Pancreas (tissue), 10 donors: Measurements from ENCODE around the gene DTX3. TPM values are rescaled to one million over a fixed set of nuclear protein-coding genes. Genes with fewer than 3 reads are reported as not detected.
"Not testable (repeated sequence)": the region's sequence is repeated elsewhere in the genome, so short reads cannot be mapped to it uniquely, and the experiment has no call there.

ENCODE experiments used
- ATAC-seq, 4 donors: fragments of 200-7000 bp; cut with Tn5 transposase; one replicate each; pipeline versions ENCODE4 v1.8.0 to v1.9.1; 2020; ENCODE audit warnings: mild to moderate bottlenecking in 4 of 4, moderate library complexity in 4 of 4
- DNase-seq, 6 donors: peaks; one replicate each; pipeline ENCODE4 v3.0.0-alpha.2; 2020
- FAIRE-seq: peaks from 2 replicates; lab custom pipeline; 2012; peaks lifted over from hg19 to GRCh38; lab: Jason Lieb, UNC
- H3K27ac ChIP-seq, 4 donors: fragments of 200-600 bp; sonication (generic); 1 replicate in 3 of 4; 2 replicates in 1 of 4; pipeline versions ENCODE4 v1.5.0 to v1.8.0; 2020
- H3K27me3 ChIP-seq, 4 donors: fragments of 200-600 bp; one replicate each; pipeline ENCODE4 v1.8.0; 2021
- H3K36me3 ChIP-seq, 3 donors: fragments of 200-600 bp; sonication (generic) in 1 of 3; one replicate each; pipeline versions ENCODE4 v1.5.0 to v1.8.0; 2020 to 2021
- H3K4me1 ChIP-seq, 3 donors: fragments of 200-600 bp; one replicate each; pipeline ENCODE4 v1.8.0; 2021
- H3K4me3 ChIP-seq, 4 donors: fragments of 200-600 bp; sonication (generic) in 2 of 4; one replicate each; pipeline versions ENCODE4 v1.5.0 to v1.8.0; 2020 to 2021
- H3K9me3 ChIP-seq, 4 donors: fragments of 200-600 bp; one replicate each; pipeline ENCODE4 v1.8.0; 2021
- CTCF ChIP-seq, 4 donors: fragments of 200-600 bp; sonication (generic) in 3 of 4; IDR thresholded peaks; one replicate each; pipeline versions ENCODE4 v1.5.0 to v1.8.0; 2021; ENCODE audit warnings: antibody characterized with exemption in 4 of 4
- WGBS, 2 donors: extraction: QIAGEN DNeasy Blood & Tissue Kit; methylation state at CpG; one replicate each; pipeline ENCODE4 v1.1.7; 2013; 5-methylcytosine and 5-hydroxymethylcytosine counted together
- intact Hi-C, 3 donors: fragments of 100-400 bp; cut with DNase I; formaldehyde crosslinking; loops; one replicate each; pipeline versions ENCODE4 v1.11.1 to v1.14.2; 2022
- polyA plus RNA-seq, 2 donors: library from polyadenylated mRNA; stranded (reverse); fragments of 200-250 nt; gene quantifications; one replicate each; pipeline ENCODE4 v1.2.3, GENCODE V29; 2013
- total RNA-seq, 6 donors: library from RNA; stranded (reverse); fragmentation: NEBNext Ultra II Directional in 4 of 6; extraction: Animal tissue kit (Norgen Biotek cat#: 25700) in 4 of 6; gene quantifications; one replicate each; pipeline versions ENCODE4 v1.2.1 to v1.2.4, GENCODE V29; 2021 to 2023
- donor health status: healthy with polysubstance abuse.
- donor health status: DM: no; HTN: no; CAD: no; lungs with moderate emphysema.
- donor health status: DM: no; HTN: no; CAD: no.
- donor health status: control.
- donor health status: control.
- donor health status: Bipolar disorder and iron deficiency.
- donor health status: DM: yes; HTN: yes; CAD: no.
- donor health status: DM: no; HTN: no; CAD: no.
- donor health status: DM: no; HTN: no; CAD: no.
- donor health status: DM: yes; HTN: yes; CAD: no.

Gene DTX3, protein sequence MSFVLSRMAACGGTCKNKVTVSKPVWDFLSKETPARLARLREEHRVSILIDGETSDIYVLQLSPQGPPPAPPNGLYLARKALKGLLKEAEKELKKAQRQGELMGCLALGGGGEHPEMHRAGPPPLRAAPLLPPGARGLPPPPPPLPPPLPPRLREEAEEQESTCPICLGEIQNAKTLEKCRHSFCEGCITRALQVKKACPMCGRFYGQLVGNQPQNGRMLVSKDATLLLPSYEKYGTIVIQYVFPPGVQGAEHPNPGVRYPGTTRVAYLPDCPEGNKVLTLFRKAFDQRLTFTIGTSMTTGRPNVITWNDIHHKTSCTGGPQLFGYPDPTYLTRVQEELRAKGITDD
- 10 to 100 TPM in 4 of 6 donors, 1 to 10 TPM in 2; 9.0 to 22.9 (median 12.1) TPM for total RNA-seq
- 10 to 100 TPM; 36.6 to 71.7 TPM for polyA plus RNA-seq

- no peak for TF ChIP-seq CTCF (IDR thresholded peaks at IDR 0.05)
- Histone ChIP-seq H3K9me3 (no peaks in the 10 kb centered on the region), H3K4me1 (peaks cover 0 to 8% (median 7%) of the 10 kb centered on the region in 3 donors), H3K27me3 (no peaks in the 10 kb centered on the region), H3K4me3 (peak within 1 kb of the TSS; percentile 38 to 73 (median 64)), H3K36me3 (no peaks in the 10 kb centered on the region), H3K27ac (peak within 1 kb of the TSS; percentile 53 to 68 (median 66))
- intact Hi-C loops = no loop called here
- FAIRE-seq (no peak), ATAC-seq (peak; percentile 64 to 78 (median 78)), DNase-seq (peak in 3 of 6 donors; percentile 52 to 70 (median 53))
- WGBS, 2 donors = 0 to 1% methylated on average over 20 to 36 of the region's 36 CpGs
Measured at GRCh38 chr12:57604454-57604991, at the start of gene DTX3. DTX3 (plus strand) TSS chr12:57604824; CDS start chr12:57606518, 1,694 bp downstream.

DNA sequence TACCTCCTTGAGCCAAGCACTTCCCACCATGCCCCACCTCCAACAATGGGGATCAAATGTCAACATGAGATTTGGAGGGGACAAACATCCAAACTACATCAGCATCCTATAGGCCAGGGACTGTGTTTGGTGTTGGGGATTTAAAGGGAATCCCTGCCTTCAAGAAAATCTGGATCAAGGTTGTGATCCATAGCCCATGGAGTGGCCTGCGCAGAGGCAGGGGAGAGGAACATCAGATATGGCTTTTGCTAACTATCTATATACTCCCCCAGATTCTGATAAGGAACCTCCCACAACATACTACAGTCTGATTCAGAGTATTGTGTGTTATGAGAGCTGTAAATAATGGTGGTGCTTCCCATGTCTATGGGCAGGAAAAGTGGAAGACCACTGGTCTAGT is 49.7 kb upstream of the DTX3 start:
- TF ChIP-seq CTCF (IDR thresholded peaks at IDR 0.05) = no peak
- WGBS, 2 donors = 100% methylated on average over 1 of the region's 1 CpG
- Histone ChIP-seq H3K4me3 (no peak overlapping the region), H3K9me3 (no peaks in the 10 kb centered on the region), H3K4me1 (no peaks in the 10 kb centered on the region), H3K27me3 (no peaks in the 10 kb centered on the region), H3K27ac (no peak overlapping the region), H3K36me3 (no peaks in the 10 kb centered on the region)
- no peak for DNase-seq
- no peak for ATAC-seq
- intact Hi-C loops = no loop called here
- no peak for FAIRE-seq

- WGBS, 2 donors = 71 to 79% methylated on average over 4 of the region's 4 CpGs
- FAIRE-seq (no peak), ATAC-seq (no peak), DNase-seq (no peak)
- Histone ChIP-seq H3K36me3 (no peaks in the 10 kb centered on the region), H3K4me1 (no peaks in the 10 kb centered on the region), H3K9me3 (no peaks in the 10 kb centered on the region), H3K4me3 (no peak overlapping the region), H3K27me3 (no peaks in the 10 kb centered on the region), H3K27ac (no peak overlapping the region)
- TF ChIP-seq CTCF (IDR thresholded peaks at IDR 0.05) = no peak
- intact Hi-C loops = no loop called here
Measured at GRCh38 chr12:57558864-57559263, 45.8 kb upstream of the DTX3 start.

DNA sequence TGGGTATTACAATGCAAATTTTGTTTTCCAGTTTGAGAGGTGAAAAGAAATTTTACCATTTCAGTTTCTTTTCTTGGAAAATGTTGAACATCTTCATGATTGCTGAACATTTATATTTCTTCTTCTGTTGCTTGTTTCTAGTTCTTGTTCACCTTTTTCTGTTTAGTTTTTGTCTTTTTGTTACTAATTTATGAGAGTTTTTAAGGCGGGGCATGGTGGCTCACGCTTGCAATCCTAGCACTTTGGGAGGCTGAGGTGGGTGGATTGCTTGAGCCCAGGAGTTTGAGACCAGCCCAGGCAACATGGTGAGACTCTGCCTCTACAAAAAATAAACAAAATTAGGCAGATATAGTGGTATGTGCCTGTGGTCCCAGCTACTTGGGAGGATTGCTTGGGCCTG is 44.1 kb upstream of the DTX3 start:
- FAIRE-seq = no peak
- Histone ChIP-seq H3K9me3 (no peaks in the 10 kb centered on the region), H3K27me3 (no peaks in the 10 kb centered on the region), H3K4me3 (no peak overlapping the region), H3K4me1 (no peaks in the 10 kb centered on the region), H3K36me3 (no peaks in the 10 kb centered on the region), H3K27ac (no peak overlapping the region)
- intact Hi-C loops = no loop called here
- no peak for DNase-seq
- ATAC-seq = no peak
- 91 to 100% methylated on average over 2 of the region's 2 CpGs for WGBS, 2 donors
- TF ChIP-seq CTCF (IDR thresholded peaks at IDR 0.05) = no peak

DNA sequence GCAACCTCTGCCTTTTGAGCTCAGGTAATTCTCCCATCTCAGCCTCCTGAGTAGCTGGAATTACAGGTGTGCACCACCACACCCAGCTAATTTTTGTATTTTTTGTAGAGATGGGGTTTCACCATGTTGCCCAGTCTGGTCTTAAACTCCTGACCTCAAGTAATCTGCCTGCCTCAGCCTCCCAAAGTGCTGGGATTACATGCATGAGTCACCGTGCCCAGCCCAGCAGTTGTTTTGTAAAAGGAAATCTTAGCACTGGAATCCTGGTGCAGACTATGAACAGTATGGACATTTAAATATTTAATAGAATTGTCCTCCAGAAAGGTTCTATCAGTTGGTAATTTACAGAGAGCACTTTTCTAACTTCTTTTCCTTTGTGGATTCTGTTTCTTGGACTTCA is 43.5 kb upstream of the DTX3 start:
- H3K4me1 ChIP-seq, DNase-seq, H3K4me3 ChIP-seq, H3K27ac ChIP-seq, ATAC-seq, H3K27me3 ChIP-seq, FAIRE-seq, H3K9me3 ChIP-seq, intact Hi-C loops, H3K36me3 ChIP-seq: not testable (repeated sequence)
- WGBS, 2 donors = 78 to 84% methylated on average over 1 of the region's 1 CpG
